GM12891 (cell line): ENCODE measurements around the gene NAALADL2.

ENCODE experiments used
- POLR2A ChIP-seq: IDR thresholded peaks from 2 replicates; pipeline ENCODE4 v1.6.1; 2011; ENCODE audit warnings: low read depth, low read length, control low read depth
- TAF1 ChIP-seq: IDR thresholded peaks from 2 replicates; pipeline ENCODE4 v1.6.1; 2011; ENCODE audit warnings: low read depth, low read length, control low read depth

DNA sequence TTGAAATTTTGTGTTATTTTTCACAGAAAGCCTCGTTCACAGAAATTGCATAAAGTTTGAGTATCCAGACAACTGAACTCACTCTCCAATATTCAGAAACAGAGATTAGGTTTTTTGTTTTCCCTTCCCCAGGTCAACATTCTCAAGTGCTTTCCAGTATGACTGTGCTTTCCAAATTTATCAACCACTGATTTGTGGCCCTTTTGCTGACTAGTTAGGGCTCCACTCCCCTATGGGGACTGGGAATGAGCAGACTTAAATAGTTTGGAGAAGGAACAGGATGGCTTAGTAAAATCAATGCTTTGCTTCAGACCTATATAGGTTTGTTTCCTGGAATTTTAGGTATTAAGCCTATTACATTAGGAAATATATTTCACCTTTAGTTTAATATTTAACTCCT lies 38.2 kb upstream of the NAALADL2 start:
- TF ChIP-seq POLR2A: no peak
- TF ChIP-seq TAF1: no peak
